ENCODE measurements around the gene NUB1.

The NUB1 gene

DNA sequence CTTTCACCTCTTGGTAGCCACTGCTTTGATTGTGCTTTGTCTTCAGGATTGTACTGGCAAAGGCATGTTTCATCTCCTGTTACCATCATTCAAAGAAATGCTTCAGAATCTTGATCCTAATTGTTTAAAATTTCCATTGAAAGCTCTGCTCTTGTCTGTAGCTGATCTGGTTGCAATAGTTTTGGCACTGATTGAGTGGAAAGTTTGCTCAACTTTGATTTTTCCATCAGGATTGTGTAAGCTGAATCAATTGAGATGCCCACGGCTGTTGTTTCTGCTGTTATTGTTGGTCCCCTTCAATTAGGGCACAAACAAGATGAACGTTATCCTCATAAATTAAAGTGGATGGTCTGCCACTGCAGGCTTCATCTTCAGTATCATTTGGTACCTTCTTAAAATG is 14.6 kb upstream of the NUB1 start:
- no peak for DNase-seq
- Mint-ChIP-seq H3K4me1 (no peaks in the 10 kb centered on the region), H3K4me3 (no peak overlapping the region), H3K27me3 (ENCODE audit: low read depth, poor library complexity) (peaks cover 34% of the 10 kb centered on the region), H3K9me3 (peaks cover 18% of the 10 kb centered on the region), H3K27ac (no peak overlapping the region), H3K36me3 (ENCODE audit: low read depth) (no peaks in the 10 kb centered on the region)
- no peak for TF ChIP-seq CTCF (IDR thresholded peaks at IDR 0.05)

DNA sequence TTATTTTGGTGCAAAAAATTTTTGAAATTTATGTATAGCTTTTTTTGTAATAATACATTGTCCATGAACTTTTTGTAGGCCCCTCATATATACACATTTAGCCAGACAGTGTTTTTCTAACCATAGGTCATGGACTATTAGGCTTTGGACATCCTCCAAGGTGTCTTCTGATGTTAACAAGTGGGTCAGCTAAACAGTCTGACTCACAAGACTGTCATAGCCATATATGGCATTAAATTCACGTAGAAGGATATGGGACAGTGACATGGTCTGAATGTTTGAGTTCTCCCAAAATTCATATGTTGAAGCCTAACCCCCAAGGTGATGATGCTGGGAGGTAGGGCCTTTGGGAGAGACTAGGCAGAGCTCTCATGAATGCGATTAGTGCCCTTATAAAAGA is 14.0 kb upstream of the NUB1 start:
- no peaks in the 10 kb centered on the region for H3K4me1 Mint-ChIP-seq
- H3K27ac Mint-ChIP-seq, result no peak overlapping the region
- TF ChIP-seq CTCF (IDR thresholded peaks at IDR 0.05), result no peak
- peaks cover 14% of the 10 kb centered on the region for H3K9me3 Mint-ChIP-seq
- peaks cover 29% of the 10 kb centered on the region for H3K27me3 Mint-ChIP-seq (ENCODE audit: low read depth, poor library complexity)
- no peaks in the 10 kb centered on the region for H3K36me3 Mint-ChIP-seq (ENCODE audit: low read depth)
- no peak overlapping the region for H3K4me3 Mint-ChIP-seq
- no peak for DNase-seq

DNA sequence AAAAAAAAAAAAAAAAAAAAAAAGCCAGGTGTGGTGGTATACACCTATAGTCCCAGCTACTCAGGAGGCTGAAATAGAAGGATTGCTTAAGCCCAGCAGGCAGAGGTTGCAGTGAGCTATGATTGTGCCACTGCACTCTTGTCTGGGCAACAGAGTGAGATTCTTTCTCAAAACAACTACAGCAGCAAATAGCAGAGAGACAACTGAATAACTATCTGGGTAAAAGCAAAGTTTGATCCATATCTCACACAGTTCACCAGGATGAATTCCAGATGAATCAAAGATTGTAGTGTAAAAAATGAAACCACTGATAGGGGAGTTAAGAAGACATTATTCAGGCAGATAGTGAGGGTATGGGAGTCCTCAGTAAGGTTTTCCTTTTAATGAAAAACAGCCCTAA is 11.4 kb upstream of the NUB1 start:
- no peak for TF ChIP-seq CTCF (IDR thresholded peaks at IDR 0.05)
- Mint-ChIP-seq H3K36me3 (ENCODE audit: low read depth) (no peaks in the 10 kb centered on the region), H3K27me3 (ENCODE audit: low read depth, poor library complexity) (peaks cover 21% of the 10 kb centered on the region), H3K27ac (no peak overlapping the region), H3K4me3 (no peak overlapping the region), H3K9me3 (peaks cover 14% of the 10 kb centered on the region), H3K4me1 (no peaks in the 10 kb centered on the region)
- DNase-seq, result no peak

DNA sequence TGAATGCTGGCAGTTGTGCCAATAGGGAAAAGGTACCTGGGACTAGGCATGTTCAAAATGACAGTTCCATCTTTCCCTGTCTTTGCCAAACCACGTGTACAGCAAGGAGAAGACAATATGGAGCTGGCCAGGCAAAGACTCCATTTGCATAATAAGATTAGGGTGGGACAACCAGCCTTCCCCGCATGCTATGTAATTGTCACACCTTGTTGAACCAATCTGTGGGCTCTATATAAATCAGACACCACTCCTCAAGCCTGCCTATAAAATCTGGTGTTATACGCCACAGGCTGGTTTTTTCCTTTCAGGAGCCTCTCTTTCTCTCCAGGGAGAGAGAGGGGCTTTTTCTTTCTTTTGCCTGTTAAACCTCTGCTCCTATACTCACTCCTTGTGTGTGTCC is 11.0 kb upstream of the NUB1 start:
- no peaks in the 10 kb centered on the region for H3K36me3 Mint-ChIP-seq (ENCODE audit: low read depth)
- no peak for DNase-seq

GRCh38 chr7:151334628-151335027 is 7.0 kb upstream of the NUB1 start:
- TF ChIP-seq CTCF (IDR thresholded peaks at IDR 0.05), result no peak
- no peaks in the 10 kb centered on the region for H3K4me1 Mint-ChIP-seq
- H3K27me3 Mint-ChIP-seq (ENCODE audit: low read depth, poor library complexity), result peaks cover 34% of the 10 kb centered on the region
- no peak overlapping the region for H3K27ac Mint-ChIP-seq
- H3K36me3 Mint-ChIP-seq (ENCODE audit: low read depth), result no peaks in the 10 kb centered on the region
- H3K4me3 Mint-ChIP-seq, result no peak overlapping the region
- peaks cover 10% of the 10 kb centered on the region for H3K9me3 Mint-ChIP-seq
- no peak for DNase-seq

More for the DNA sequence above, 11.0 kb upstream of the NUB1 start:
- H3K4me1 Mint-ChIP-seq, result no peaks in the 10 kb centered on the region
- no peak overlapping the region for H3K4me3 Mint-ChIP-seq
- no peak overlapping the region for H3K27ac Mint-ChIP-seq
- peaks cover 25% of the 10 kb centered on the region for H3K27me3 Mint-ChIP-seq (ENCODE audit: low read depth, poor library complexity)
- H3K9me3 Mint-ChIP-seq, result peaks cover 14% of the 10 kb centered on the region
- no peak for TF ChIP-seq CTCF (IDR thresholded peaks at IDR 0.05)

DNA sequence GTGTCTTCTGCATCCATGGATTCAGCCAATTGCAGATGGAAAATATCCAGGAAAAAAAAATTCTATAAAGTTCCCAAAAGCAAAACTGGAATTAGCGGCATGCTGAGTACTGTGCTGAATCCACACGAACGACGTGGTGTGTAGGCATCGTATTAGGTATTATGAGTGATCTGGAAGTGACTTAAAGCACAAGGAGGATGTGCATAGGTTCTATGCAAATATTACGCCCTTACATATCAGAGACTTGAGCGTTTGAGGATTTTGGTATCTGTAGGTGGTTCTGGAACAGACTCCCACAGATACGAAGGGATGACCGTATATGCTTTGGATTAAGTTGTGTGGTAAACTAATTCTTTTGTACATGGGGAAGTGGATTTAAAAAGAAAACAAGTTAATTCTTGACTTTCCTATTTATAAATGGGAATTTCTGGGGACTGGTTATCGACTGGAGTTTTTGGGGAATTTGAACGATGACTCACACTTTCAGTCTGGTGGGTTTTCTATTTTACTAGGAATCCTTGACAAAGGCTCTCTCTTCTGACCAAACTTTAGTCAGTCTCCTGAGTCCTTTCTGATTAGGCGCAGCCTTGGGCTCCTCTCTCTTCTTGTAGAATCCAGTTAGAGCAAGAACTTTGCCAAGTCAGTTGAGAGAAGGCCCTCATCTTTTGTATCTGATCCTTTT is 5.4 kb upstream of the NUB1 start:
- no peak for DNase-seq
- Mint-ChIP-seq H3K9me3 (peaks cover 18% of the 10 kb centered on the region), H3K27ac (no peak overlapping the region), H3K4me1 (no peaks in the 10 kb centered on the region), H3K36me3 (ENCODE audit: low read depth) (no peaks in the 10 kb centered on the region), H3K27me3 (ENCODE audit: low read depth, poor library complexity) (peaks cover 47% of the 10 kb centered on the region), H3K4me3 (no peak overlapping the region)
- TF ChIP-seq CTCF (IDR thresholded peaks at IDR 0.05), result no peak
